ENCODE data around the gene PSMB7.
"Not testable (repeated sequence)": the region's sequence is repeated elsewhere in the genome, so short reads cannot be mapped to it uniquely, and the experiment has no call there.

The PSMB7 gene

DNA sequence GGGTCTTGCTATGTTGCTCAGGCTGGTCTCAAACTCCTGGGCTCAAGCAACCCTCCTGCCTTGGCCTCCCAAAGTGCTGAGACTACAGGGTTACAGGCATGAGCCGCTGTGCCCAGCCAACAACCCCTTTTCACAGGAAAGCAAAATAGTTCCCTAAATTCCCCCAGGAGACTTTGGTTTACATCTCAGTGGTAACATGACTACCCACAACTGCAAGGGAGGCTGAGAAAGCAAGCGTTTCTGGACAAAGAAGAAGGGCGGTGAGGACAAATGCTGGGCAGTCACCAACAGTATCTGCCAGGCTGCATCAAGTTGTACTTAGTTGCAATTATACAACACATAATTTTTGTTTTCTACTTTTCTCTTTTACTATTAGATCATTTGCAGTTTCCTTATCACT is 27.6 kb upstream of the PSMB7 start:
- no peak for DNase-seq

DNA sequence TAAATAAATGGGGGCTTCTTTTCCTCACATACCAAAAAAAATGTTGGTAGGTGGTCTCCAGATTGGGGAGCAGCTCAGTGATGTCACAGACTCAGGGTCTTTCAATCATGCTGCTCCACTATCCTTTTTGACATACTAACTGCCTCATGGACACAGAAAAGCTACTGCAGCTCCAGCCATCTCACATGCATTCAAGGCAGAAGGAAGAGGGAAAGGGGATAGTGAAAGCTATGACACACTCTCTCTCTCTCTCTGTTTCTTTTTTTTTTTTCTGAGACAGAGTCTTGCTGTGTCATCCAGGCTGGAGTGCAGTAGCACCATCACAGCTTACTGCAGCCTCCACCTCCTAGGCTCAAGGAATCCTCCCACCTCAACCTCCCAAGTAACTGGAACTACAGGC is 27.1 kb upstream of the PSMB7 start:
- no peak for DNase-seq

DNA sequence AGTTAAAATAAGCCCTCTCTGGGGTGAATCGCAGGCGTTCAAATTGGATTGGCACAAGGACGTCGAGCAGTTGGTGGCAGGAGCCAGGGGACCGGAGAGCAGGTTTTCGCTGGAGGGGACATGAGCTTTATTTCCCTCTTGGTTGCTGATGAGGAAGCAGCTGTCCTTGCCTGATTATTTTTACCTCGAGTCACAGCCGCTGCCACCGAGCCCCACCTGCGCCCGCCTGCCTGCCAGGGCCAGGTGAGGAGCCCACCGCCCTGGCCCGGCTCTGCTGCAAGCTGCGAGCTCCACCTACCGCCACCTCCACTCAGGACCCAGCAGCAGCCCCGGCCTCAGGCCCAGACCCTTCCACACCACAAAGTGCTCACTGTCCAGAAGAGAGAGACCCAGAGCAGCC is 26.0 kb upstream of the PSMB7 start:
- no peak for DNase-seq

DNA sequence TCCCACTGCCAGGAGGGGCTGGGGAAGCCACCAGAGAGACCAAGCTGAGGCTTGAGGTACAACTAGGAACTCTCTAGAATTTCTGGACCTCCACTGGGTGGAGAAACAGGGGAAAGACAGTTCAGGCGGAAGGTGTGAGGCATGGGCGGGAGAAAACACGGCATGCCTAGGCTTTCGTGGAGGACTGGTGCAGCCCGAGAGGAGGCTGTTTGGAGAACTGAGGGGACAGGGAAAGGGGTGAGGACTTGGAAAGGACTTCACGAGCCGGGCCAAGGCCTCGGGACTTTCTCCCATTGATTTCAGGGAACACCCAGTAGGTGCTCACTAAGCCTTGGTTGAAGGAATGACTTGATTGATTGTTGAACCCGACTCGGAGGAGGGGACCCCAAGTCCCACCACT is 25.5 kb upstream of the PSMB7 start:
- no peak for DNase-seq

DNA sequence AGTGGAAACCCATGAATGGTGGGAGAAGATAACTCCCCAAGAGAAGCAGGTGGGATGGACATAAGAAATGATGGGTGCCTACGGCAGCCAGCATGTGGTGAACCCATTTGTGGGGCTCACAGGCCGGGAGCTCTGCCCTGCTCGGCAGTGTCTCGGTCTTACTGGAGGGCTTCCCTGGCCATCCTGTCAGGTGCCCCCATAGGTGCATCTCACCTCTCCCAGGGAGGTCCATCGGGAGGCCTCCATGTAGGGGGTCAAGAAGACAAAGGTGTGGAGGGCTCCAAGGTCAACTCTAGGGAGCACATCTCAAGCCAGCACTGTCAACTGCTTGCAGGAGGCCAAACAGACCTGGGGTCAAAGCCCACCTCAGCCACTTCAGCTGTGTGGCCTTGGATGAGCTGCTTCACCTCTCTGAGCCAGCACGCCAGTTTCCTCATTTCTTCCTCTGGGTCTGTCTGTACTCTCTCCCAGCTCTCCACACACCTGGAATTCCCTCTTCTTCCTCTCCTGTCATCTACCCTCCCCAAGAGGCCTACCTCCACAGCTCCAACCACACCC is 24.5 kb upstream of the PSMB7 start:
- DNase-seq, result no peak

DNA sequence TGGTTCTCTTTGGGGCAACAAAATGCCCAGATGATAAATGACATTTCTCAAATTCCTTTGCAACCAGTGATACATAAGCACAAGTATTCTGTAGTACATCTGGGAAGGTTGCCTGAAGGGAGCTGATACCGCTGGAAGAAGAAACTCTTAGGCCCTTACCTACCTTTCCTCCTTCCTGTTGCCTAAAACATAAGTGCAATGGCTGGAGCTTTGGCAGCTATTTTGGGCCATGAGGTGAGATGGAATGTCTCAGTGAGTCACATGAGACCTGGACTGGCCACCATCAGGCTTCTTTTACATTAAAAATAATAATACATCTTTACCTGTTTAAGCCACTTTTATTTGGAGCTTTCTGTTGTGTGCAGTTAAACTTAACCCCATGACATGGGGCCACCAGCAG is 23.8 kb upstream of the PSMB7 start:
- DNase-seq, result no peak

DNA sequence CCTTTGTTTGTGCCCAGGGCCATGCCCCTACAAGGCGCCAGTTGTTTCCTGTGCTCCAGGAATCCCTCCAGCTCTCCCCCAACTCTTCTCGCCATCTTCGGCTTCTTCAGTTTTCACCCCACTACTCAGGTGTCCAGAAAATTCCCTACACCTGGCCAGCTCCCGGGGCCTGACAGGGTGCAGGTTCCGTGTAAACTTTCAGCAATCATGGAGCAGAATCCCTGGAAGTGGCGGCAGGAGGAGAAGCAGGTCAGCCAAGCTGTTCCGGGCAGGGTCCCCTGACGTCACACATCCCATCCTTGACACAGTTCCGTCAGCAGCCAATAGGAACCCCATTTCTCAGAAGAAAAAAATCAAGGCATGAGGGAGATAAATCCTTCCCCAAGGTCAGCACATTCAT is 22.8 kb upstream of the PSMB7 start:
- DNase-seq, result no peak

DNA sequence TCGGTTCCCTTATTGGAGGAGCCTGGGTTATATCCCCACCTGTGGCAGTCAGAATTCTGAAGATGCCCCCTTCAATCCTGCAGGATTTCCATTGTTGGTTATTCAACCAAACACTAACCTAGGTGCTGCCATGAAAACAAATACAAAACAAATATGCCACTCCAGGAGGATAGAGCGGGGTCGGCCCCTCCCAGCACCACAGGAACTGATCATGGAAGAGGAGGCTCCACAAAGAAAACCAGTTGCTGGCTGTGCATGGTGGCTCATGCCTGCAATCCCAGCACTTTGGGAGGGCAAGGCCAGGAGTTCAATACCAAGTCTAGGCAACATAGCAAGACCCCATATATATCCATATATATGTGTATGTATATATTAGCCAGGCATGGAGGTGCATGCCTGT is 21.8 kb upstream of the PSMB7 start:
- DNase-seq, result no peak

DNA sequence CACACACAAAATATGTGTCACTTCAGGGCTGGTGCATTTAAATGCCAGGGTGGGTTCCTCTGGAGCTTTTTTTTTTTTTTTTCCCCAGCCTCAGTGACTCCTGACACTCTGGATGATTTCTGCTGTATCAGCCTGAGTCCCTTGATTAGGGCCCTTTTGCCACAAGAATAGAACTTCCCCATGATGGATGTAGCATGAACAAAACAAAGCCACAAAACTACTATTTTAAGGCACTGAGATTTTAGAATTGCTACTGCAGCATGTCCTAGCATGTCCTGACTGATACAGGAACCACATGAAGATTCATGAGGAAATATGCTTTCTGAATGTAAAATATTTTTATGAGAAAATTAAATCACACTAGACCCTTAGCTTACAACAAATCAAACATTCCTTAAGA is 21.1 kb upstream of the PSMB7 start:
- no peak for DNase-seq

DNA sequence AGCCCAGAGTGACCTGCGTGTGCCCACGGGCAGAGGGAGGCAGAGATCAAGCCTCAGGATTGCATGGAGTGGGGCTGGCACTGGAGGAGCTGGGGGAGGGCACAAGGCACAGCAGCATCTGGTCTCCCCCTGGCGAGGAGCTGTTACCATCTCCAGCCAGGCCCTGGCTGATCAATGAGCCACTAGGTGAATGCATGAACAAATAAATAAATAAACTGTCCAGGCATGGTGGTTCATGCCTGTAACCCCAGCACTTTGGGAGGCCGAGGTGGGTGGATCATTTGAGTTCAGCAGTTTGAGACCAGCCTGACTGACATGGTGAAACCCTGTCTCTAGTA is 14.3 kb upstream of the PSMB7 start:
- no peak for DNase-seq

DNA sequence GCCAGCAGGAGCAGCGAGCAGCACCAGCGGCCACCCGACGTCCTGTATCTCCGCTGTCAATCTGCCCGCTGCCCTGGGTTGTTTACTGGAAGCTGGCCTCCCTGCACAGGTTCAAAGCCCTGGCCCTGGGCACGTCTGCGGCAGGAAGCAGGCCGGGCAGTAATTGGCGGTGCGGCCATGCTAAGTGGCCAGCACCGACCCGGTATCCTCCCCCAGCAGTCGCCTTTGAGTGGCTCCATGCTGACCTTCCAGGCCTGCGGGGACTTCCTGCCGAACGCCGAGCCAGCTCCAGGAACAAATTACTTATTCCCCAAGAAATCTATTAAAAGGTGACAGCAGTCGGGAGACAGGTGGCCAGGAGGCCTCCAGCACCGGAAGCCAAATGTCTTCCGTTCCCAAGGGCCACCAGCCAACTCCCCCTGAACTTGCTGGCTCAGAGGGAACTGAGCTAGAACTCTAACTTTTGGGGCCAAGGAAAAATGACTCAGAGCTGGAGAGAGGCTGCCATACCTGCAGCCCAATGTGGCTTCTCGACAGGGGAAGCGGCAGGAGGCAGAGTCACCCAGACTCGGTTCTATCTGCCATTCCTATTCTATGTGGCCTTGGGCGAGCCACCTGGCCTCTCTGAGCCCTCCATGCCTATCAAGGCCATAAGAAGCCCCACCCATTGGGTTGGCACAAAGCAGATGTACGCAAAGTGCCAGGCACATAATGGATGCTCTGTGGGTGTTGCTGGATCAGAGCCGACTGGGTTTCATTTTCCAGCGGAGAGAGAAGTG is 13.7 kb upstream of the PSMB7 start:
- no peak for DNase-seq

DNA sequence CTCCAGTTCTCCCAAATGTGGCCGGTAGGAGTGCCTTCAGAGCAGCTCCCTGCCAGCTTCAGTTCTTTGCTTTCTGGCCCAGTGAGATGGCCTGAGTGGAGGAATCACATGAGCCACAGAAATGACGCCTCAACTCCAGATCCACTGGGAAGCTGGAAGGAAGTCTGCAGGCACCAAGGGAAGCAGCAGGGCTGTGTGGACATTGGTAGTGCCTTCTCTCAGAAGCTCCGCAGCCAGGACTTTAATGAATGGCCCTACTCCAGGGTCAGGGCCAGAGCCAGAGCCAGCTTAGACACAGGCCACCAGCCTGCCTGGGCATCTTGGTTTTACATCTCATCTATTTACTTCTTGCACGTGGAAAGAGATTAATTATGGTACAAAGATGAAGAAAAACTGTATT is 12.0 kb upstream of the PSMB7 start:
- DNase-seq, result no peak

DNA sequence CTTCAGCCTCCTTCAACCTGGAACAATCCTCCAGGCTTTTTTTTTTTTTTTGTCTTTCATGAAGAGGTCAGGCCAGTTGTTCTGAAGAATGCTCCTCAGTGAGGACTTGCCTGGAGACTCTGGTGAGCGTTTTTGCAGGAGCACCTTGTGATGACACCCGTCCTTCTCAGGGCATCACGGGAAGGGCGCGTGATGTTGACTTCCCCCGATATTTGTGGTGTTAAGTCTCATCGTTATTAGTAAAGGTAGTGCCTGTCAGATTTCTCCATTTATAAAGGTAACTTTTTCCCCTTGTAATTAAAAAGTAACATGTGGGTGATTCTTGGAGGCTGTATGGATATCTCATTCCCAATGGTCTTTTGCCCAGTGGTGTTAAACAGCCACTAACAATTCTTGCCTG is 11.1 kb upstream of the PSMB7 start:
- no peak for DNase-seq

DNA sequence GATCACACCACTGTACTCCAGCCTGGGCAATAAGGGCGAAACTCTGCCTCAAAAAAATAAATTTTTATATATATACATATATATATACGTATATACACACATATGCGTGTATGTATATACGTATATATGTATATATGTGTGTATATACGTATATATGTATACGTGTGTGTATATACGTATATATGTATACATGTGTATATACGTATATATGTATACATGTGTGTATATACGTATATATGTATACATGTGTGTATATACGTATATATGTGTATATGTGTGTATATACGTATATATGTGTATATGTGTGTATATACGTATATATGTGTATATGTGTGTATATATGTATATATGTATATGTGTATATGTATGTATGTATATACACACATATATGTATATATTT is 10.5 kb upstream of the PSMB7 start:
- not testable (repeated sequence) for DNase-seq

DNA sequence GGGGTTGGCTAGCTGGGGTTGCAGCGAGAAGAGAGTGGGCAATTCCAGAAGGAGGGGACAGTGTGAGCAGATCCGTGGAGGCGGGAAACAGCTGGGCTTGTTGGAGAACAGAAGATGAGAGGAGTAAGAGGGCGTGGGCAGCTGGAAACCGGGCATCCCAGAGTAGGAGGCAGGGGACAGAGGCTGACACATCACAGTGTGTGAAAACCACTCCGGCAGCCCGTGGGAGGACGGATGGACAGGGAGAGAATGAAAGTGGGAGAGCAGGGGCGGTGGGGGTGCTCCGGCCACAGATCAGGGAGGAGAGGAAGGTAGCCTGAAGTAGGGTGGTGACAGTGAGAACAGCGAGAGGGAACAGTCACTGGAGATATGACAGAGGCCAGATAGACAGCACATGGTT is 8.3 kb upstream of the PSMB7 start:
- no peak for DNase-seq

DNA sequence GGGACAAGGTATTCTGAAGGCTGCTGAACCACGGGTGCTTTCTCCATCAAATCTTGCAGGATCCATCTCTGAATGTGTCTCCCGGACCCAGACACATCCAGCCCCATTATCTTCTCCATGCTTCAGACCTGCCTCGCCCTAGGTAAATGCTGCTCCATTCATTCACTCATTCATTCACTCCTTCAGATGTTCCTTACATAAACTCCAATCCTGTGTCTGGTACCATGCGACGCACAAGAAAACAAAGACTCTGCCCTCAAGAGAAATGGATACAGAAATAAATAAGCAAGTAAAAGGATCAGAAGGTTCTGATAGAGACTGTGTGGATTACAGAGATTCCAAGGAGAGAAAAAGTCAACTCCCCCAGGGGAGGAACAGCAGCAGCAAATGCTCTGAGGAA is 7.9 kb upstream of the PSMB7 start:
- no peak for DNase-seq

DNA sequence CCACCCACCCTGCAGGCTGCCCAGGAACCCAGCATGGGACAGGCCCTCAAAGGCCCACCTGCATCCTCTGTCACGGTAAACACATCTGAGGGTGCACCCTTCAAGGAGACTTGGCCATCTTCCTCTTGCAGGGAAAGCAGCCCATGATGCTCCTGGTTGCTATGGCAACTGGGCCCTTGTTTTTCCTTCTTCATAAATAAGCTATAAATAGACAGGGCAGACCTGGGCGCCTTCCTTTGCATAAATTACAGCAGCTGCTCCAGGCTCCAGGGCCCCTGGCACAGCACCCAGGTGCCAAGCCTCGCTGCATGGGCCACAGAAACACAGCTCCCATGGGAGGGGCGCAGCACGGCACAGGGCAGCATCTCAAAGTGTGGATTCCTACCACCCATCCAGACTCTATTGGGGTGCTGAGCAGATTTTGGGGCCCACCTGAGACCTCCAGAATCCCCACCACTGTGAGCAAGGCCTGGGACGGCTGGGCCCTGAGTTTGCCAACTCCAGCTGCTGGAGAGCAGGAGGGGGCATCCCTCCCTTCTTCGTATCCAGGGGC is 5.8 kb upstream of the PSMB7 start:
- peak; percentile 38 for DNase-seq

DNA sequence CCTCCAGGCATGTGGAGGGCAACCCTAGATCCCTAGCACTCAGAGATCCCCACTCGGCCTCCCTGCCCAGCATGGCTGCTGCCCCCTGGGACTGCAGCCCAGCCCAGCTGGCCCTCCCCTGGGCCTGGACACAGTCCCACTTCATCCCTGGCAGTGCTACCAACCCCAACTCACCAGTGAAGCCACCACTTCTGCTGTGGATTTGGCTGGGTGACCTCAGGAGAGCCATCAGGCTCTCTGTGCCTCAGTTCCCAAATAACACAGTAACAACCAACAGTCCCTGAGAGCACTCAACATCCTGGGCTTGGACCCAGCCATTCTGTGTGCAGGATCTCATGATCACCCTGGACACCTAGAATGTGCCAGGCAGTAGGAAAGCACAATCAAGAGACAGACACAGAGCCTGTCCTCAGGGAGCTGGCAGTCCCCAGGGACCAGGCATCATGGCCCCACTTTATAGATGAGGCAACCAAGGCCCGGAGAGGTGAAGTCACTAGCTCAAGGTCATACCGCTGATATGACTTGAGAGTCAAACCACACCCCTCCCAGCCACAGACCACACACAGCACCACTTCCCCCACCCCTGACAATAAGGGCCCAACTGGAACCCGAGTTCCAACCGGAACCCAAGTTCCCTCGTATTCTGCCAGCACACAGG is 4.7 kb upstream of the PSMB7 start:
- DNase-seq, result no peak

DNA sequence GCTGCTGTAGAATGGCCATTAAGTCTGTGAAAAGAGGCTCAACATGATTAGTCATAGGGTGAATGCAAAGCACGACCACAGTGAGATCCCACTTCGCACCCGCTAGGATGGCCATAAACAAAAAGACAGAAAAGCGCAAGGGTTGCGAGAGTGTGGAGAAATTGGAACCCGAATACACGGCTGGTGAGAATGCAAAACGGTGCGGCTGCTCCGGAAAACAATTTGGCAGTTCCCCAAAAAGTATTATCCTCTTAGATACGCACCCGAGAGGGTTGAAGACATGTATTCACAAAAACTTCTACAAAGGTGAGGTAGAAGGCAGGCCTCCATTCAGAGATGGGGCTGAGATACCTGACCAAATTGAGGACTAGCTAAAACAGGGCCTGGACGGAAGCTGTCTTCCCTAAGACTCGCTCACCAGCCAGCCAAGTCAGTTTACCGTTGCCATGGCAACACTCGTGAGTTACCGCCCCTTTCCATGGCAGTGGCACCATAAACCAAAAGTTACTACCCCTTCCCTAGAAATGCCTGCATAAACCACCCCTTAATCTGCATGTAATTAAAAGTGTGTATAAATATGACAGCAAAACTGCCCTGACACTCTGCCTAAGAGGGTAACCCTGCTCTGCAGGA is 726 bp upstream of the PSMB7 start:
- DNase-seq, result no peak

DNA sequence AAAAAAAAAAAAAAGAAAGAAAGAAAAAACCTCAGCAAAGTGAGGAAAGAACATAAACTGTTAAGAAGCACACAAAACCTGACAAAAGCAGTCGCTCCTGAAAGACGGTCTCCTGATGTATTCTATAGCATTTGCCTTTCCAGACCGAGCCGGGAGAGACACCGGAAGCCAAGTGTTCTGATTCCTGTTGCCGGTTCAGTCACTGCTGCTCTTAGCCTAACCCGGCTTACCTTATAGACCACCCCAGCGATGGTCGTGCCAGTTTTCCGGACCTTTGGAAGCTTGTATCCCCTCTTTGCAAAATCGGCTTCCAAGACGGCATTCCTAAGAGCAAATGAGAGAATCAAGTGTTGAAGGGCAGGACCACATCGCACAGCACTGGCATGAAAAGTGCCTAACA is 630 bp downstream of the PSMB7 start:
- no peak for DNase-seq

DNA sequence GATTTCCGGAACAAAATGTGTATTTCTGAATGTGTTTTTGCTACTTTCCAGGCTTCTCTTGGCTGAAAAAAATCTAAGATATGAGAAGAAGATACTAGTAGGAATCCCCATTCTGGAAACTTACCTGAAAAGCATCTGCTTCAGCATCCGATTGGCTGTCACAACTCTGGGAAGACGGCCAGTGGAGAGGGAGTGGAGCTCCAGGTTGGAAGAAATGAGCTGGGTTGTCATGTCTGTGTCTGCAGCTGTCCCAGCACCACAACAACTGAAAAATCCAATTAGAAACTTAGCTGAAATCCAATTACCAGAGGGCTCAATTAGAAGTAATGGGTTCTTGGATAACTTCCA is 3.0 kb downstream of the PSMB7 start:
- DNase-seq, result no peak

DNA sequence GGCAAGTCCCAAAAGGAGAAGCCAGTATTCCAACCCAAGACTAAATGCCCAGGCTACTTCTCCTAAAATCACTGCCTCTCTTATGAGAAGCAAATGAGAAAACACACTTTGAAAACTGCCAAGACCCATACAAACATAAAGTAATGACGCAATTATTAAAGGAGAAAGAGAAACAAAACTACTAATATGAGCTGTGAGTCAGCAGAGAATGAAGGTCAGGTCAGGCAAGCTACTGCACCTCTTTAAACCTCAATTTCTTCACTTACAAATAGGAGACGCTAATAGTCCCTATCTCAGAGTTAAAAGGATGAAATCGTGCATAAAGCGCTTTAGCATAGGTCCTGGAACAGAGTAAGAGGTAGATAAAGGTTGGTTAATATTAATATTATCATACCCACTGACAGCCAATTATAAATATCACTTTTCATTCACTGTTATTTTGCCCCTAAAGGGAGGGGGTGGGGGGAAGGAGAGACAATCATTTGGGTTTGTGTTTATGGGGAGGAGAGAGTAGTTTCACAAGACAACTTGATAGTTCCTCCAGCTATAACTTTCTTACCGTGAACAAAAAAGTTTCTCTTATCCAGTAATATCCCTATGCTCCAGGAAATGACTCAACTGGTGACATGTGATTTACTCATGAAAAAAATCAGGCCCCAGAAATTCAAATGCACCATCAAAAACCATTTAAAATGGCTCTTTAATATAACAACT is 3.6 kb downstream of the PSMB7 start:
- DNase-seq, result no peak

DNA sequence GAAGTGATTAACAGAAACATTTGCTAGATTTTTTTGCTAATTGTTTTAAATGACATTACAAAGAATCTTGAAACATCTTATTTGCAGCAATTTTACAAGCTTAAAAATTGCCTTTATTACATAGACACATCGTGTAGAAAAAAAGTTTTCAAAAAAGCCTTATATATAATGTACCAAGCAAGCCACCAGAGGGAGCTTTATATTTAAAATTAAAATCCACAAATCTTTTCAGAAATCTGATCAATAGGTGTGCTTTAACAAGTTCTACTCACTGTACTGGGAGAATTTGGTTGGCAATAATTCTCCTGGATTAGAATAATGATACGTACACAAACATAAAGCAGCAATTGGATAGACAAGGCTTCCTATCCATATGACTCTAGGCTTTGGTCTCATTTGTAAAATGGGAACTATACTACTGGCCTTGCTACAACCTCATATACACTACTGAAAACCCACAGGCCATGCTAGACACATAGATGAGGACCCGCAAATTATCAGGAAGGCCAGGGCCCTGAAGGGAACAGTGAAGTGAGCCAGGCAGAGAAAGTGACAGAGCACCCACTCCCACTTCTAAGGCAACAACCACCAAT is 4.8 kb downstream of the PSMB7 start:
- DNase-seq, result no peak
